CD4-positive, alpha-beta T cell treated with Interleukin-15 for 1 hour (primary cell): Measurements from ENCODE around the gene ADGRG3.
A peak's percentile ranks its signal among the peaks of the same experiment; 100 is the strongest.

Experiments used
- DNase-seq: peaks from one replicate; pipeline ENCODE4 v3.0.0-alpha.2; 2020

ADGRG3 gene

DNA sequence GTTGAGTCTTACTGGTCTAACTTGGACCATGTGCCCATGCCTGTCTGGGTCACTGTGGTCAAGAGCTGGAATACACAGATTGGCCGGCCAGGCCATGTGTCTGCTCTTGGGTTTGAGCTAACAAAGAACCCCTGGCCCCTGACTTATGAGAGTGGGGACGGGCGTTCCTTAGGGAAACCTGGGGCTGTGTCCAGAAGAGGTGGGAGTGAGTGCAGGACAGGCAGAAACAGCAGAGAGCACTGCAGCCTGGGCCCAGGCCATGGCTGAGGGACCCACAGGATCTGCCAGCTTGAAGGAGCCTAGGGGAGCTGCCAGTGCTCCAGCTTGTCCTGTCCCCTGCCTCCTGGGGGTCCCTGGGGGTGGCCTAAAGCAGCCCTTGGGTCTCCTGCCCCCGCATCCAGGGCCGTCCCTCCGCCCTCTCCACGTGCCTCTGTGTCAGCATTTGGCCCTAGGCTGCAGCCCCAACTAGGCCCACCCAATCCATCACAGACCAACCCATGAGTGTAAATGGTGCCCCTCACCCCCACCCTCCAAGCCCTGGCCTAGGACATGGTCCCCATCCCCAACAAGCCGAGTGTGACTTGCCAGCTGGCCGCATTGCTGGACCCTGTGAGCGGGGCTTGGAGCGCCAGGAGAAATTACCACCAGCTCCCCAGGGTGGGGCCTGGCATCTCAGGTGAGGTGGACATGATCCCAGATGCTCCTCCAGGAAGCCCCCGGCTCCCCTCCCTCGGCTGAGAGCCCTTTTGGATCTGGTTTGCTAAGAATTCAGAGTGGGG is 14.0 kb downstream of the ADGRG3 start:
- no peak for DNase-seq

DNA sequence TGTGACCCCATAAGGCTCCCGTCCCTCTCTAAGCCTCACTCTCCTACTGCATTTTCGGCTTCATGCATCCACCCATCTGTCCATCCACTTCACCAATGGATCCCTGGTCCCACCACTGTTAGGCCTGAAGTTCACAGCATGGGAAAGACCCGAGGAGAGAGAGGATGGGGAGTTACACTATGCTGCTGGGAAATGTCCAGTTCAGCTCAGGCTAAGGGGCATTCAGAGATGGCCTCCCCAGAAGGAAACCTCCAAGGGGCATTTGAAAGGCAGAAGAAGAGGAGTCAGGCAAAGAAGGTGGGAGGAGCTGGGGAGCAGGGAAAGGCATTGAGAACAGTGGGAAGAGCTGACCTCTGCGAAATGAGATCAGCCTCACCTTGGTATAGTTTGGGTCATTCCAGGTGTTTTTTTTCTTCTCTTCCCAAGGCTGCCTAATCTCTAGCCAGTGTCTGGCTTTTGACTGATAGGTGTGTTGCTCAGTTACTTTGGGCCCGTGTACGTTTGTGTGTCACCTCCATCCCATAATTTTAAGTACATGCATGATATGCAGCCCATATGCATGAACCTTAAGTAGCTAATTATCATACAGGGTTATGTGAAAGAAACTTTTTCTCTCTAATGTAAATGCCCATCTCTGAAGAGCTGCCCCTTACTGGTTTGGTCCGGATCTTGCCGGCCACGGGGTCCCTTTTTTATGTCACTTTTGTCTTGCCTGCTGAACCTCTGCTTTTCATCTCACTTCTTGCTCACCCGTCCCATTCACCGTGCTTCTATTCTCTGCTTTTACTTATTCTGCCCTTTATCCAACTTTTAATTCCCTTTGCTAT is 14.9 kb downstream of the ADGRG3 start:
- DNase-seq, result no peak

DNA sequence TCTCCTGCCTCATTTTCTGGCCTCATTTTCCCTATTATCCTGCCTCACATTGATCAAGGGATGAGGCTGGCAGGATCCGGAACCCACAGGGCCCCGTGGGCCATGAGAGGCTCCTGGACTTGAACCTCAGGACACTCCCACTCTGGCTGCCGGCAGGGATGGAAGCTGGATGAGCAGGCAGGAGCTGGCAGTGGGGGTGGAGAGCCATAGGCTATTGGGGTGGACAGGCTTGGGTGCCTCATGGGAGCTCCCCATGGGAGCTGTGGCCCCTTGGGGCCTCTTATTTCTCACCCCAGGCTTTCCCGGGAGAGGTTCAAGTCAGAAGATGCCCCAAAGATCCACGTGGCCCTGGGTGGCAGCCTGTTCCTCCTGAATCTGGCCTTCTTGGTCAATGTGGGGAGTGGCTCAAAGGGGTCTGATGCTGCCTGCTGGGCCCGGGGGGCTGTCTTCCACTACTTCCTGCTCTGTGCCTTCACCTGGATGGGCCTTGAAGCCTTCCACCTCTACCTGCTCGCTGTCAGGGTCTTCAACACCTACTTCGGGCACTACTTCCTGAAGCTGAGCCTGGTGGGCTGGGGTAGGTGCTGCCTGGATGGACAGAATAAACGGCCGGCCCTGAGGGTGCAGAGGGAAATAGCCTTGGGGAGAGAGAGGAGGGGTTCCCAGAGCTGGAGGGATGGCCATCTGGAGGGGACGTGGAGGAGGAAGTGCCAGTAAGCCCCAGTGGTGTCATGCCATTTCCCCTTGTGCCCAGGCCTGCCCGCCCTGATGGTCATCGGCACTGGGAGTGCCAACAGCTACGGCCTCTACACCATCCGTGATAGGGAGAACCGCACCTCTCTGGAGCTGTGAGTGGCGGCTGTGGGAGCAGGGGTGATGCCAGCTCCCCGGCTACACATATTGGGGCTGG is 15.8 kb downstream of the ADGRG3 start:
- DNase-seq, result no peak

DNA sequence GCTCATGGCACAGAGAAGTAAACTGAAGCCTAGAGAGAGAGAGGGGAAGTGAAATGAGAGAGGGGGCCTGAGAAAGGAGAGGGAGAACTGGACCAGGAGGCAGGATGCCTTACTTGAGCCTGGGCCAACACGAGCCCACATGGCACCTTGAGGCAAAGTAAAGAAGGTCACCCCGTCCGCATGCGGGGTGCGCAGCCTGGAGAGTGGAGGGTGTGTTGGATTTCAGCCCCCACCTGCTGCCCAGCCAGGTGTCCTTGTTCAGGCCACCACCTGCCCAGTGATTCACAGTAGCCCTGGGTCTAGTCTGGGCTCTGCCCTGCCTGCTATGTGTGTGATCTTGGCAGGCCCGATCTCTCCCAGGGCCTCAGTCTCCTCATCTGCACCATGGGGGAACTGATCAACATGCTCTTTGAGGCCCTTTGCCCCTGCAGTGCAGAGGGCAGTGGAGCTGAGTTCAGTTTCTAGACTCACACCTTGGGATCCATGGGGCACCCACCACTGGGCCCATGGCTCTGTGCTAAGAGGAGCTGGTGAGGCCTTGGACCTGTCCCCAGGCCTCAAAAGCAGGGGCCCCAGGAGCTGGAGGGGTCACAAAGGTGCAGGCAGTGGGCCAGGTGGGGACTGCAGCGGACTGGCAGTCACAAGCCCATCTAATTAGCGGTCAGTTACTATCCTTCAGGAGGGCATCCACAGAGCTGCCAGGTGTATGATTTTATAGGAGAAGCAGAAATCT is 16.7 kb downstream of the ADGRG3 start:
- no peak for DNase-seq

DNA sequence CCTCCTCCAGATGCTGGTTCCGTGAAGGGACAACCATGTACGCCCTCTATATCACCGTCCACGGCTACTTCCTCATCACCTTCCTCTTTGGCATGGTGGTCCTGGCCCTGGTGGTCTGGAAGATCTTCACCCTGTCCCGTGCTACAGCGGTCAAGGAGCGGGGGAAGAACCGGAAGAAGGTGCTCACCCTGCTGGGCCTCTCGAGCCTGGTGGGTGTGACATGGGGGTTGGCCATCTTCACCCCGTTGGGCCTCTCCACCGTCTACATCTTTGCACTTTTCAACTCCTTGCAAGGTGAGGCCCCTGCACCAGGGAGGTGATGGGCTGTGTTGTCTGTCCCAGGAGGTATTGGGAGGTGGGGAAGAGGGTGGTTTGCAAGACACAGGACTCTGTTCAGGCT is 17.5 kb downstream of the ADGRG3 start:
- DNase-seq, result no peak

DNA sequence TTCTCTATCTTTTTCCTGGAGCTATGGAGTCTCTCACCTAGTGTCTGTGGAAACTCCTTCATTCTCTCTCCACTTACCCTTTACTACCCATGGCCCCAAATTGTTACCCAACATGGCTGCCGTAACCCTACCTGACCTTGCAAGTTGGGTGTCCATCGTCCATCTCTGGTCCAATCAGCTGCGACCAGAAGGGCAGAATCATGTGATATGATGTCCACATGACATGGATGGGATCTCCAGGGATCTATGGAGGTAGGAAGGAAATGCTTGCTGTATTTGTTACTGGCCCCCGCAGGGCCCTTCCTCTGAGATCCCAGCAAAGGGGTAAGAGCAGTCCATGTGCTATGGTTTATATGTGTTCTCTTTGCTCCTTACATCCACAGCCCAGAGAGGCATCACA is 18.5 kb downstream of the ADGRG3 start:
- no peak for DNase-seq

DNA sequence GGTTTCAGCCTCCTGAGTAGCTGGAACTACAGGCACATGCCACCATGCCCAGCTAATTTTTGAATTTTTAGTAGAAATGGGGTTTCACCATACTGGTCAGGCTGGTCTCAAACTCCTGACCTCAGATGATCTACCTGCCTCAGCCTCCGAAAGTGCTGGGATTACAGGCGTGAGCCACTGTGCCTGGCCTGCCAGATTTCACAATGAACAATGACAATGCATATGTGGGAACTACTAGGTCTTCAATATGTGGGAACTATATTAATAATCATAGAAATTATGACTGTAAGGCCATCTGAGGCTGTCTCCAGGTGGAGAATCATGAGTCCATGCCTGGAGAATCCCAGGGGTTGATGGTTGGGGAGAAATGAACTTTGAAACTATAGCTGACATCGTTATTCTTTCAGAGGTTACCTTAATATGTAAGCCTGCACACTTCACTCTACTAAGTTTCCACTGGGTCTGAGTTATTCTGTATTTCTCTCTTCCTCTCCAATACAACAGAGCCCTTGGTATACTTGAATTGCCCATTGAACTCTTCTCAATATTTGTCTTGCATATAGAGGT is 19.3 kb downstream of the ADGRG3 start:
- DNase-seq, result no peak

DNA sequence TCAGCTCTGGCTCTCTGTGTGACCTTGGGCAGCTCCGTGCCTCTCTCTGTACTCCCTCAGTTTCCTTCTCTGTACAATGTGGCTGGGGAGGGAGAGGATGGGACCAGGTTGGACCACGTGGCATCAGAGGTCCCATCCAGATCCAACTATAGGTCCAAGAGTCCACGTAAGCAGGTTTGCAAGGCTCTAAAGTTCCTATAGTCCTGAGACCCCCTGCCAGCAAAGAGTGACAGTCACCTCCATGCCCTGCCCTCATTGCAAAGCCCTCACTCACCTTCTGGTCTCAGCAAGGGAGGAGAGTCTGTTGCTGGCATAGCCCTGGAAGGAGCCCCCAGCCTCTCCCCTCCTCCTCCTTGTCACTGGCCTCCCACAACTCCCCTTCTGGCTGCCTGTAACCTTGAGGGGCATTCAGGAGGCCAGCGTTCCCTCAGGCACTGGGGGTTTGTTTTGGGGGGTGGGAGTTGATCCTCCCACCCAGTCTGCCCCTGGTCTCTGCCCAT is 20.4 kb downstream of the ADGRG3 start:
- no peak for DNase-seq

DNA sequence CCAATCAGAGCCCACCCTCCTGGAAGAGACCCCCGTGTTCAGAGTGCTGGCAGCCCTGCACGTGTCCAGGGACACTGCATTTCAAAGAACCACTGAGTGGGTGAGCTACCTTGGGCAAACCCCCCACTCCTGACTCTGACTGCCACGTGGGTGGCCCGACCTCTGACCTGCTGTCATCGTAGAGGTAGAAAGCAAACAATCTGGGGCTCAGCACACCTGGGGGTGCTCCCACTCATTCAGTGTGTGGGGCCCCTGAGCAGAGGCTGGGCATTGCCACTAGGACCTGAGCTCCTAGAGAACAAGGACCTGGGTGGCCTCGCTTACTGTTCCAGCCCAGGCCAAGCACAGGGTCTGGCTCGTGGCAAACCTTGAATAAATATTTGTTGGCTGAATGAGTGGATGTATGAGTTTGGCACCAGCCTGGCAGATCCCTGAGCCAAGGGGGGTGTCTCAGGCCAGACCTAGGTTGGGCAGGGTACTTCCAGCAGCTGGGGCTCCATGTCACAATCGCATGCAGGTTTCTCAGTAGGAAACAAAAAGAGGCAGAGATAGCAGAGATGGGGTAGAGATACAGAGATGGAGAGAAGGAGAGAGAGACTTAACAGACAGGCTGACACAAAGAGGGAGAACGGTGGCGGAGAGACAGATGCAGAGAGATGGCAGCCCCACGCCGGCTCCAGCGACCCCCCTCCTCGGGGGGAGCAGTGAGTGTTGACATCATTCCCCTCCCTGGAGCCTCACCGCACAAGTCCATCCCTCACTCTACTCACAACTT is 21.1 kb downstream of the ADGRG3 start:
- no peak for DNase-seq

DNA sequence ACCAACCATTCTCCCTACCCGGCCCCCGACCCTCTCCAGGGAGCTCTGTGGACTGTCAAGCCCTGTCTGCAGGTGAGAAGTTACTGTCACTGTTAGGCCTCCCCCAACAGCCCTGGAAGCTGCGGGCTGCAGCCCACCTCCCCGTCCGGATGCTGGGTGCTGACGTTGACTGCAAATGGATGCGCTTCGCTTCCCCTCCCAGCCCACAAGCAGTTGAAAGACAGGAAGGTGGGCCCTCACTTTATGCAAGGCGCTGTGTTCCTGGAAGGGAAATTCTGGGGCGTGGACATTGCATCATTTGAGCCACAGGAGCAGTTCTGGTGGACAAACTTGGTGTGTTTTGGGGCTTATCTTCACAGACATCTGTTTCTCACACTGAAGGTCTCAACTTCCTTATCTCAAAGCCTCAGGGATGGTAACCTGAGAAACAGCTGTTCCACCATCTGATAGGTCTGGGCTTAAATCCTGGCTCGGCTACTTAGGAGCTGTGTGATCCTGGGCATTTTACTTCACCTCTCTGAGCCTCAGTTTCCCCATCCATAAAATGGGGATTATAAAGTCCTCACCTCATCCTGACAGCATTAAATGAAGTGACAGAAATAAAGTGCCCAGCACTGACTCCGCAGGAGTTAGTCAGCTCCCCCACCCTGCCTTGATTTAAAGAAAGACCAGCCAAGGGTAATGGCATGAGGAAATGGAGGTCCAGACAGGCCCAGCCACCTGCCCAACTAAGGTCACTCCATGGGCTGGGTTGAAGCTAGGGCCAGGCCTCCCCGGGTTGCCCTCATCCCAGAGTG is 21.9 kb downstream of the ADGRG3 start:
- DNase-seq, result peak; percentile 78

DNA sequence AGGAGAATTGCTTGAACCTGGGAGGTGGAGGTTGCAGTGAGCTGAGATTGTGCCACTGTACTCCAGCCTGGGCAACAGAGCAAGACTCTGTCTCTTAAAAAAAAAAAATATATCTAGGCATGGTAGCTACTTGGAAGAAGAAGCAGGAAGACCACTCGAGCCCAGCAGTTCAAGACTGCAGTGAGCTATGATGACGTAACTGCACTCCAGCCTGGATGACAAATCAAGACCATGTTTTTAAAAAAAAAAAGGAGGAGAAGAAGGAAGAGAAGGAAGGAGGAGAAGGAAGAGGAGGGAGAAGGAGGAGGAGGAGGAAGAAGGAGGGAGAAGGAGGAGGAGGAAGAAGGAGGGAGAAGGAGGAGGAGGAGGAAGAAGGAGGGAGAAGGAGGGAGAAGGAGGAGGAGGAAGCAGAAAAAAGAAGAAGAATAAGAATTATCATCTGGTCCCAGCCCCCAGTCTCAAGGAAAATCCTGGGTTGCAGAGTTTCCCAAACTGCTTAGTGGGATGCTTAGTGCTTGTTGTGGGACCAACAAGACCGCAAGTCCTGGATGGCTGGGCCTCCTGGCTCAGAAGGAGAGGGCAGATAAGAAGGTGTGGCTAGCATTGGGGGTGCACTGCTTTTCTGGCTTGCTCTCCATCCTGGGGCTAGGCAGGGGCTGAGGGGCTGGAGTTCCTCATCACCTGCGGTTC is 22.8 kb downstream of the ADGRG3 start:
- DNase-seq, result no peak

DNA sequence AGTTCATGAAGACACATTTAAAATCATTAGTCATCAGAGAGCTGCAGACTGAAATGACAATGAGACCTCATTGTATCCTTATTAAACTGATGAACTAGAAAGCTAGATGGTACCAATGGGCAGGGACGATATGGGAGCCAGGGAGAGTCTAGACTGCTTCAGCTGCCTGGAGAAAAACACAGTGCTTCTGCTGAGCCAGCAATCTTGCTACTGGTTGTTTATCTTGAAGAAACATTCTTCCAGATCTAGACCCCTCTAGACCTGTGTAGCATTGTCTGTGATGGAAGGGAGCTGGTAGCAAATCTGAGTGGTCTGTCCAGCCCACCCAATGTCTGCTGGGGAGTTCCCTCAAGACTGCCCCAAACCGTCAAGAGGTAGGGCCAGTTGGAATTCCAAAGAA is 24.5 kb downstream of the ADGRG3 start:
- DNase-seq, result no peak

DNA sequence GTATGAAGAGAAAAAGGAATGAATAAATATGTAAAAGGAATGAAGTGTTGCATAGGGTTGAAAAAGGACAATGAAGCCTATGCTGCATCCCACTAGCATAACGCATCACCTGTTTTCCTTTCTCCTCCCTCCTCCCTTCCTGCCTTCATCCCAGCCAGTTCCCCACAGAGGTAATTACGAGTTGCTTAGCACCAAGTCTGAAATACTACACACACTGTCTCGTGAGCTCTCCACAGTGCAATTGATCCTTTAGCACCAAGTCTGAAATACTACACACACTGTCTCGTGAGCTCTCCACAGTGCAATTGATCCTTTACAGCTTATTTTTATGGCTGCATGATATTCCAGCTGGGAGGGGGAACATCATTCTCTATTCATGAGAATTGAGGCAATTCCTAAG is 25.4 kb downstream of the ADGRG3 start:
- no peak for DNase-seq

DNA sequence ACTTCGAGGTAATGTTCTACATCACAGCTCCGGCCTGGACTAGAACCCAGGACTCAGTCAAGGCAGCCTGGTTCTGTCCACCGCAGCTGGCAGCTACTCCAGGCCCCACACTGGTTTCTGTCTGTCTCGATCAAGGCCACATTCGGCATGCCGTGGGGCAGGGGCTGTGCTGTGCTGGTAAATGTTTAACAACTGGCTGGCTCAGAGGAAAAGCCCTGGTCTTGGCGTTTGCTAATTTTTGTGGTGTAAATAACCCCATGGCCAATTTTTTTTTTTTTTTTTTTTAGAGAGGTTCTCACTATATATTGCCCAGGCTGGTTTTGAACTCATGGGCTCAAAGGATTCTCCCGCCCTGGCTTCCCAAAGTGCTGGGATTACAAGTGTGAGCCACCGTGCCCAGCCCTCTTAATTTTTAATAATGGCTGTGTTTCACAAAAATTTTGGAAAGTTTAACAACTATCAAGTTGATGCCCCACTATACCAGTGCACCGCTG is 26.2 kb downstream of the ADGRG3 start:
- no peak for DNase-seq

DNA sequence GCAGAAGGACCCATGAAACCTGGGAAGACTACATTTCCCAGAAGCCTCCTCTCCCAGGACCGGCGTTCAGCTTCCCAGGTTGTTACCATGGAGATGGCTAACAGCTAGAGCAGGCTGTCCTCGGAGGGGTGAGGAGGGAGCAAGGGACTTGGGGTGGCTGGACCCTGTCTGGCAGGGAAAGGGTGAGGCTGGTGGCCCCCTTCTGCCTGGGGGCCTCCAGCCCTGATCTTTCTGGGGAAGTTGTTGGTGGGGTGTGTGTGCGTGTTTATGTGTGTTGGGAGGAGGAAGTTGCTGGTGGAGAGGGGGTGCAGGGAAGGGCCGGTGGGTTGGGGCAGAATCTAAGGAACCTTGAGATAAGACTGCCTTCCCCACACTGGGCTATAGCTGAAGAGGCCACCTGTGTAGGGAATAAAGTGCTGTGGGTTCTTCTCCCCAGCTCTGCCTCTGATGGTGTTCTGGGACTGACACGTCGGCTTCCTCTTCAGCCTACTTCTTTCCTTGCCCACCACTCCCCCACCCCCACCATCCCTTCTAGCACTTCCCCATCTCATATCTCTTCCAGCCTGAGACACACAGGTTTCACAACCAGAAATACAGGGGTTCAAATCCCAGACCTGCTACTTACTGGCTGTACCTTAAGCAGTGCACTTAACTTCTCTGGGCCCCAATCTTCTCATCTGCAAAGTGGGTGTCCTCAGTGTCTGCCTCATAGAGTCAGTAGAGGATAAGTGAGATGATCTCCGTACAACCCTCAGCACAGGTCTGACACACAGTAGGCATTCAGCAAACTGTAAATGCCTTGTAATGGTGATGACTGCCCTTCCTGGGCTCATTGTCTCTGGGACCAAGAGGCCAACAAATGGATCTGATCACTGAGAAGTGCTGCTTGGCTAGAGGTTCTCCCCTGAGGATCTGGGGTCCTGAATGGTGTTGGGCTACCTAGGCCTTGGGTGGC is 26.9 kb downstream of the ADGRG3 start, which contains the start of gene DRC7:
Gene DRC7 (plus strand): TSS at position 82 of the 955 bp plus-strand sequence. CDS start 3,144 bp downstream, outside the sequence.
- peak; percentile 69 for DNase-seq

DNA sequence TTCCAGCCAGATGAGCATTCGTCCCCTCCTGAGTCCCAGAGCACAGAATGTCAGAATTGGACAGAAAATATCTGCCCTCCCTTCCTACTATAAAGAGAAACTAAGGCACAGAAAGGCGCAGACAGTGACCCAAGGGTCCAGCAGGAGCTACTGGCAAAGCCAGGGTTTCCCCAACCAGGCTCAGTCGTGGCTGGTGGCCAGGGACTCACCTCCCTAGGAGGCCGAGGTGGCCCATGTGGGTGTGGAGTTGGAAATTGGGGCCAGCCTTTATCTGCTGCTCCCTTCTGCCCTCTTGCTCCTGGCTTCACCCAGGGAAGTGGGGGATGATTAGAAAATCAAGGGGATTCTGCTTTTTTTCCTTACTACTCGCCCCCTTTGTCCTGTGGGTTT is 27.6 kb downstream of the ADGRG3 start:
- DNase-seq, result no peak

DNA sequence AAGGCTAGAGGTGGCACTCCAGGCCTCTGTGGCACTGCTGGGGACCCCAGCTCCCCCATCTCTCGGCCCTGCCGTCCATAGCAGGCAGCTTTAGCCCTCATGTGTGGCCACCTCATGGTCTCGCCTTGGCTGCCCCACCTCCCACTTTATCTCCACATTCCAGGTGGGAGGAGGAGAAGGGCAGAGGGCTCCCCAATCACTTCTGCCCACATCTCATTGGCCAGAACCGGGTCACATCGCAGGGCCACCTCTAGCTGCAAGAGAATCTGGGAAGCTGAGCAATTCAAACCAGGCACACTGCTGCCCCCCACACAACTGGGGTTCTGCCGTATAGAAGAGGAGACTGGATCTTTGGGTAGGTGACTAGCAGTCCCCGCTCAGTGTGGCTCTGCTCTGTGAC is 28.1 kb downstream of the ADGRG3 start:
- DNase-seq, result no peak

DNA sequence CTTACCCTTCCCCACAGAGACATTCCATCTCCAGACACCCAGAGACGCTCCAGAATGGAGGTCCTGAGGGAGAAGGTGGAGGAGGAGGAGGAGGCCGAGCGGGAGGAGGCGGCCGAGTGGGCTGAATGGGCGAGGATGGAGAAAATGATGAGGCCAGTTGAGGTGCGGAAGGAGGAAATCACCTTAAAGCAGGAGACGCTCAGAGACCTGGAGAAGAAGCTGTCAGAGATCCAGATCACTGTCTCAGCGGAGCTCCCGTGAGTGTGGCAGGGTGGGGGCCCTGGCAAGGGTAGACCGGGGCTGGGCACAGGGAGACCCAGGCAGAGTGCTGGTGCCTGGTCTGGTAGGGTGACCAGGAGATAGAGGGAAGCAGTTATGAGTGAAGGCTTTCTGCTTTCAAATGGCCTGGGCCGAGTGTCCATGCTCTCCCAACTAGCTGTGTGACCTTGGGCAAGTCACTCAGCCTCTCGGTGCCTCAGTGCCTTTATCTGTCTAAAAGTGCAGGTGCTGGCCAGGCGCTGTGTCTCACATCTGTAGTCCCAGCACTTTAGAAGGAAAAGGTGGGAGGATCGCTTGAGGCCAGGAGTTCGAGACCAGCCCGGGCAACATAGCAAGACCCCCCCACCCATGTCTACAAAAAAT is 29.9 kb downstream of the ADGRG3 start:
- DNase-seq, result no peak
